Dendritic cell treated with granulocyte-macrophage colony-stimulating factor and Interleukin-4, amounts not matched to agents 40 ng/mL and 50 ng/mL, for 4 days (primary cell): ENCODE measurements around the gene P2RX7.

Experiments
- H3K27ac Mint-ChIP-seq: one replicate; pipeline ENCODE4 v1.8.0; 2022; ENCODE audit warnings: mild to moderate bottlenecking, mixed read lengths
- H3K27me3 Mint-ChIP-seq: one replicate; pipeline ENCODE4 v1.8.0; 2022; ENCODE audit warnings: mild to moderate bottlenecking, mixed read lengths
- H3K36me3 Mint-ChIP-seq: one replicate; pipeline ENCODE4 v1.8.0; 2022; ENCODE audit warnings: low read depth, mixed read lengths
- H3K4me1 Mint-ChIP-seq: one replicate; pipeline ENCODE4 v1.8.0; 2022; ENCODE audit warnings: low read depth, mixed read lengths
- H3K4me3 Mint-ChIP-seq: one replicate; pipeline ENCODE4 v1.8.0; 2022; ENCODE audit warnings: mild to moderate bottlenecking, moderate library complexity, mixed read lengths
- H3K9me3 Mint-ChIP-seq: one replicate; pipeline ENCODE4 v1.8.0; 2022; ENCODE audit warnings: mixed read lengths
- intact Hi-C: fragments of 100-400 bp; cut with micrococcal nuclease; formaldehyde crosslinking; loops from one replicate; pipeline ENCODE4 v1.15.0; 2022

P2RX7 gene

DNA sequence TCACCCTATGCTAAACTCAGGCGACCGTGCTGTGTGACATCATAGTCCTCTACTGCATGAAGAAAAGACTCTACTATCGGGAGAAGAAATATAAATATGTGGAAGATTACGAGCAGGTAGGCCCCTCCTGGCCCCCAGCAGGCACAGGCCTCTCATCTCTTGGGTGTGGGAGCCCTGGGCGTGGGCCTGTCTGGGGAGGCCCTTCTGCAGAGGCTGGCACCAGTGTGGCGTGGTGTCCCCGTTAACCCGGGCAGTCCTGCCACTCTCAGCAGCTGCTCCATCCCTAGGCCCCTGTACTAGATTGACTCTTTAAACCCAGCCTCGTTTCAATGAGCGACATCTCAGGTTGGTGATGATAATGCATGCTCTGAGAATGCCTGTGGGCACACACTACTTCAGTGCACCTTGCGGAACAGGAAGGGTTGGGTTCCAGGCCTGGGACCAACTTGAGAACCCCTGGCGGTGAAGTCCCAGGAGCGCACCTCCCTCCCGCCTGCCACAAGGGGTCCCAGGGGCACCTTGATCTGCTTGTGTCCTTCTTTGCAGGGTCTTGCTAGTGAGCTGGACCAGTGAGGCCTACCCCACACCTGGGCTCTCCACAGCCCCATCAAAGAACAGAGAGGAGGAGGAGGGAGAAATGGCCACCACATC lies 100.4 kb downstream of the P2RX7 start:
- H3K27me3 Mint-ChIP-seq: no peaks in the 10 kb centered on the region
- intact Hi-C loops: no loop called here
- no peak overlapping the region for H3K4me3 Mint-ChIP-seq
- no peak overlapping the region for H3K27ac Mint-ChIP-seq
- peaks cover 87% of the 10 kb centered on the region for H3K36me3 Mint-ChIP-seq
- H3K9me3 Mint-ChIP-seq: no peaks in the 10 kb centered on the region
- peaks cover 6% of the 10 kb centered on the region for H3K4me1 Mint-ChIP-seq

DNA sequence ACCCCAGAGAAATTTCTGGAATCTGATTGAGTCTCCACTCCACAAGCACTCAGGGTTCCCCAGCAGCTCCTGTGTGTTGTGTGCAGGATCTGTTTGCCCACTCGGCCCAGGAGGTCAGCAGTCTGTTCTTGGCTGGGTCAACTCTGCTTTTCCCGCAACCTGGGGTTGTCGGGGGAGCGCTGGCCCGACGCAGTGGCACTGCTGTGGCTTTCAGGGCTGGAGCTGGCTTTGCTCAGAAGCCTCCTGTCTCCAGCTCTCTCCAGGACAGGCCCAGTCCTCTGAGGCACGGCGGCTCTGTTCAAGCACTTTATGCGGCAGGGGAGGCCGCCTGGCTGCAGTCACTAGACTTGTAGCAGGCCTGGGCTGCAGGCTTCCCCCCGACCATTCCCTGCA lies 100.9 kb downstream of the P2RX7 start:
- Mint-ChIP-seq H3K4me3 (no peak overlapping the region), H3K4me1 (peaks cover 11% of the 10 kb centered on the region), H3K9me3 (no peaks in the 10 kb centered on the region), H3K27ac (no peak overlapping the region), H3K27me3 (no peaks in the 10 kb centered on the region), H3K36me3 (peaks cover 88% of the 10 kb centered on the region)
- intact Hi-C loops: no loop called here

DNA sequence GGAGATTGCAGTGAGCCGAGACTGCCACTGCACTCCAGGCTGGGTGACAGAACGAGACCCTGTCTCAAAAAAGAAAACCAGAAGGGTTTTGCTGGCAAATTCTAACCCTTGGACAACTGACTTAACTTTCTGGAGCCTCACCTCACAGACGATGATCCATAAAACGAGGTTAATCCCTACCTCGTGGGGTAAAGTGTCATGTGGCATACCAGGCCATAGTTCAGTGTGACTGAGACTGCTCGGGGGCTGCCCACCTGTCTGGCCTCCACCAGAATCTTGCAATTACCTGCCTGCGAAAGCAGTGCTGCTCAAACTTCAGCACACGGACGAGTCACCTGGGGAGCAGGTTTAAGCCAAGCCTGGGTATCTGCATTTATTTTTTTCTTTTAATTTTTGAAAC lies 104.1 kb downstream of the P2RX7 start:
- Mint-ChIP-seq H3K27ac (no peak overlapping the region), H3K4me3 (no peak overlapping the region), H3K36me3 (peaks cover 78% of the 10 kb centered on the region), H3K27me3 (no peaks in the 10 kb centered on the region), H3K9me3 (no peaks in the 10 kb centered on the region), H3K4me1 (peaks cover 41% of the 10 kb centered on the region)
- intact Hi-C loops: no loop called here

DNA sequence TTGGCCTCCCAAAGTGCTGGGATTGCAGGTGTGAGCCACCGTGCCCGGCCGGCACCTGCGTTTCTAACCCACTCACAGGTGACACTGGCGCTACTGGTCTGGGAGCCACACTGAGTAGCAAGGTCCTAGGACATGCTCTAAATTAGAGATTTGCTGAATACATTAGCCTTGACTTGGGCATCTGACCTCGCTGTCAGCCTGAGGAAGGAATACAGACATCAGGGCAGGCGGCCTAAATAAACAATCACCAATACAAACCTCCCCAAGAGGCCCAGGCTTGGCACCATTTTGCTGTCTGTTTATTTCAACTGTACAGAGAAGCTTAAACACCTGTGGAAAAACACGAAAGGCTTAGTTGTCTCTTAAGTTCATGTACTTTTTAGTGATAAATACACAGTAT lies 104.7 kb downstream of the P2RX7 start:
- H3K27me3 Mint-ChIP-seq: no peaks in the 10 kb centered on the region
- intact Hi-C loops: no loop called here
- H3K4me1 Mint-ChIP-seq: peaks cover 46% of the 10 kb centered on the region
- H3K4me3 Mint-ChIP-seq: no peak overlapping the region
- no peak overlapping the region for H3K27ac Mint-ChIP-seq
- H3K9me3 Mint-ChIP-seq: no peaks in the 10 kb centered on the region
- H3K36me3 Mint-ChIP-seq: peaks cover 78% of the 10 kb centered on the region
